CD14-positive monocyte (primary cell): ENCODE data around the gene USP24. TPM values are rescaled to one million over a fixed set of nuclear protein-coding genes. Genes with fewer than 3 reads are reported as not detected.

ENCODE experiments used
- DNase-seq, 3 donors: peaks; one replicate each; pipeline ENCODE4 v3.0.0-alpha.2; 2011 to 2022
- H2AFZ ChIP-seq: 2 replicates; pipeline ENCODE4 v1.6.0; 2012; ENCODE audit warnings: mild to moderate bottlenecking, low read depth, low read length, inconsistent platforms; ENCODE audit not compliant: insufficient read depth, poor library complexity, severe bottlenecking
- H3K27ac ChIP-seq, 2 donors: 1 replicate in 1 of 2; 2 replicates in 1 of 2; pipeline ENCODE4 v1.5.1; 2012 to 2013; ENCODE audit warnings: low read length in 2 of 2, control low read depth in 1 of 2, inconsistent platforms in 1 of 2, low read depth in 1 of 2, mild to moderate bottlenecking in 1 of 2
- H3K27me3 ChIP-seq, 2 donors: one replicate each; pipeline versions ENCODE4 v1.6.0 to v1.6.1; 2011 to 2013; ENCODE audit warnings: low read length in 2 of 2; ENCODE audit not compliant: control insufficient read depth in 2 of 2, insufficient read depth in 2 of 2
- H3K36me3 ChIP-seq, 2 donors: replicated peaks in 1 of 2; 1 replicate in 1 of 2; 2 replicates in 1 of 2; pipeline versions ENCODE4 v1.5.1 to v1.6.1; 2012 to 2013; ENCODE audit warnings: low read length in 2 of 2, control low read depth in 1 of 2, inconsistent platforms in 1 of 2, mild to moderate bottlenecking in 1 of 2; ENCODE audit not compliant: insufficient read depth in 2 of 2, control insufficient read depth in 1 of 2
- H3K4me1 ChIP-seq, 2 donors: 1 replicate in 1 of 2; 2 replicates in 1 of 2; pipeline versions ENCODE4 v1.5.1 to v1.6.1; 2012 to 2013; ENCODE audit warnings: low read length in 2 of 2, control low read depth in 1 of 2, inconsistent platforms in 1 of 2, mild to moderate bottlenecking in 1 of 2, moderate library complexity in 1 of 2; ENCODE audit not compliant: insufficient read depth in 2 of 2, control insufficient read depth in 1 of 2
- H3K4me2 ChIP-seq: replicated peaks from 2 replicates; pipeline ENCODE3; 2012; ENCODE audit warnings: low read length, moderate library complexity, mild to moderate bottlenecking; ENCODE audit not compliant: poor library complexity, severe bottlenecking; ENCODE audit errors: extremely low read depth
- H3K4me3 ChIP-seq, 3 experiments: fragments of 200-600 bp in 1 of 3; sonication (generic) in 1 of 3; replicated peaks in 1 of 3; 1 replicate in 2 of 3; 2 replicates in 1 of 3; pipeline ENCODE4 v1.5.1; 2011 to 2013; ENCODE audit warnings: low read length in 3 of 3, mild to moderate bottlenecking in 3 of 3, control low read depth in 2 of 3, low read depth in 2 of 3, inconsistent platforms in 1 of 3, moderate library complexity in 1 of 3
- H3K79me2 ChIP-seq: 2 replicates; pipeline ENCODE4 v1.6.0; 2012; ENCODE audit warnings: mild to moderate bottlenecking, control low read depth, inconsistent platforms, low read length, moderate library complexity; ENCODE audit not compliant: insufficient read depth
- H3K9ac ChIP-seq: 2 replicates; pipeline ENCODE4 v1.6.0; 2017; ENCODE audit warnings: low read length, mild to moderate bottlenecking; ENCODE audit not compliant: insufficient read depth, poor library complexity, severe bottlenecking
- H3K9me3 ChIP-seq, 2 donors: replicated peaks in 1 of 2; 1 replicate in 1 of 2; 2 replicates in 1 of 2; pipeline versions ENCODE4 v1.5.1 to v1.6.1; 2012 to 2013; ENCODE audit warnings: low read length in 2 of 2, control low read depth in 1 of 2; ENCODE audit not compliant: control insufficient read depth in 1 of 2, insufficient read depth in 1 of 2
- H4K20me1 ChIP-seq: 2 replicates; pipeline ENCODE4 v1.6.0; 2012; ENCODE audit warnings: mild to moderate bottlenecking, low read length, control low read depth, moderate library complexity; ENCODE audit not compliant: insufficient read depth
- H3K27ac Mint-ChIP-seq, 7 donors: one replicate each; pipeline ENCODE4 v1.8.0; 2020; ENCODE audit warnings: mild to moderate bottlenecking in 7 of 7, mixed read lengths in 7 of 7, moderate library complexity in 6 of 7, inconsistent platforms in 2 of 7
- H3K27me3 Mint-ChIP-seq, 3 donors: one replicate each; pipeline ENCODE4 v1.8.0; 2021 to 2022; ENCODE audit warnings: low read depth in 3 of 3, mild to moderate bottlenecking in 3 of 3, mixed read lengths in 3 of 3, moderate library complexity in 3 of 3, inconsistent platforms in 1 of 3
- H3K36me3 Mint-ChIP-seq, 2 donors: one replicate each; pipeline ENCODE4 v1.8.0; 2020; ENCODE audit warnings: mixed read lengths in 2 of 2, inconsistent platforms in 1 of 2, mild to moderate bottlenecking in 1 of 2
- H3K4me1 Mint-ChIP-seq: one replicate; pipeline ENCODE4 v1.8.0; 2020; ENCODE audit warnings: mild to moderate bottlenecking, mixed read lengths
- H3K4me3 Mint-ChIP-seq, 2 donors: one replicate each; pipeline ENCODE4 v1.8.0; 2020; ENCODE audit warnings: mild to moderate bottlenecking in 2 of 2, mixed read lengths in 2 of 2, moderate library complexity in 1 of 2
- H3K9me3 Mint-ChIP-seq, 7 donors: one replicate each; pipeline ENCODE4 v1.8.0; 2020 to 2022; ENCODE audit warnings: mixed read lengths in 7 of 7, mild to moderate bottlenecking in 6 of 7, moderate library complexity in 6 of 7, inconsistent platforms in 2 of 7
- CTCF ChIP-seq: fragments of 200-600 bp; IDR thresholded peaks from one replicate; pipeline ENCODE4 v1.8.0; 2022; ENCODE audit warnings: antibody characterized with exemption, mild to moderate bottlenecking
- WGBS: methylation state at CpG from one replicate; pipeline ENCODE4 v1.1.5; 2013; ENCODE audit warnings: missing lambda C conversion rate; ENCODE audit not compliant: insufficient coverage; 5-methylcytosine and 5-hydroxymethylcytosine counted together
- intact Hi-C, 2 donors: fragments of 100-400 bp; cut with micrococcal nuclease; formaldehyde crosslinking; loops; one replicate each; pipeline versions ENCODE4 v1.15.0 to v1.15.1; 2023
- polyA plus RNA-seq, 3 donors: library from polyadenylated mRNA; depleted of rRNA in 1 of 3; unstranded in 2 of 3; stranded (reverse) in 1 of 3; fragments of 300-500 nt in 2 of 3; fragments of >200 nt in 1 of 3; fragmentation: Illumina TruSeq in 2 of 3; gene quantifications; 1 replicate in 2 of 3; 2 replicates in 1 of 3; pipeline ENCODE4 v1.2.3, GENCODE V29; 2012 to 2021

Gene USP24
- polyA plus RNA-seq, 3 donors = 1.1 to 14.2 (median 2.1) TPM

GRCh38 chr1:55050283-55050682 lies 164.9 kb downstream of the USP24 start:
- Histone ChIP-seq H3K4me2 (no peak overlapping the region), H3K4me1 (peaks cover 12 to 13% of the 10 kb centered on the region in 2 donors), H3K9ac (no peak overlapping the region), H3K27ac (no peak overlapping the region), H3K9me3 (no peaks in the 10 kb centered on the region), H4K20me1 (no peaks in the 10 kb centered on the region), H3K4me3 (no peak overlapping the region), H3K36me3 (no peaks in the 10 kb centered on the region), H3K79me2 (no peaks in the 10 kb centered on the region), H3K27me3 (no peaks in the 10 kb centered on the region), H2AFZ (no peak overlapping the region)
- Mint-ChIP-seq H3K4me1 (peaks cover 13% of the 10 kb centered on the region), H3K36me3 (no peaks in the 10 kb centered on the region), H3K9me3 (peaks cover 0 to 2% (median 0%) of the 10 kb centered on the region in 7 donors), H3K27ac (no peak overlapping the region), H3K4me3 (no peak overlapping the region), H3K27me3 (peaks cover 2 to 17% (median 3%) of the 10 kb centered on the region in 3 donors)
- TF ChIP-seq CTCF = no peak
- DNase-seq = no peak
- intact Hi-C loops = no loop called here
- 57% methylated on average over 5 of the region's 9 CpGs for WGBS

GRCh38 chr1:55049914-55050278 lies 165.3 kb downstream of the USP24 start:
- WGBS = 85% methylated on average over 9 of the region's 9 CpGs
- H3K79me2 ChIP-seq = no peaks in the 10 kb centered on the region
- no peaks in the 10 kb centered on the region for H3K36me3 Mint-ChIP-seq
- peaks cover 13% of the 10 kb centered on the region for H3K4me1 Mint-ChIP-seq
- no peaks in the 10 kb centered on the region for H3K27me3 ChIP-seq
- H3K9me3 Mint-ChIP-seq = peaks cover 0 to 2% (median 0%) of the 10 kb centered on the region in 7 donors
- H4K20me1 ChIP-seq = no peaks in the 10 kb centered on the region
- H3K4me3 Mint-ChIP-seq = no peak overlapping the region
- H3K9ac ChIP-seq = no peak overlapping the region
- intact Hi-C loops = no loop called here
- H3K4me2 ChIP-seq = no peak overlapping the region
- no peak overlapping the region for H2AFZ ChIP-seq
- no peak for DNase-seq
- H3K4me3 ChIP-seq = no peak overlapping the region
- H3K4me1 ChIP-seq = peaks cover 12 to 13% of the 10 kb centered on the region in 2 donors
- no peaks in the 10 kb centered on the region for H3K9me3 ChIP-seq
- H3K27ac Mint-ChIP-seq = no peak overlapping the region
- H3K36me3 ChIP-seq = no peaks in the 10 kb centered on the region
- peaks cover under 1 to 19% (median 2%) of the 10 kb centered on the region in 3 donors for H3K27me3 Mint-ChIP-seq
- TF ChIP-seq CTCF = no peak
- H3K27ac ChIP-seq = no peak overlapping the region
